Panc1 (cell line): ENCODE data around the gene ARX.

ENCODE experiments used
- CTCF ChIP-seq: fragments of 450-650 bp; IDR thresholded peaks from 2 replicates; pipeline ENCODE4 v1.5.1; 2017; ENCODE audit warnings: mild to moderate bottlenecking
- POLR2AphosphoS5 ChIP-seq: IDR thresholded peaks from 2 replicates; pipeline ENCODE4 v1.6.1; 2012; ENCODE audit warnings: mild to moderate bottlenecking, low read depth, low read length, moderate library complexity
- SIN3A ChIP-seq: IDR thresholded peaks from 2 replicates; pipeline ENCODE4 v1.6.1; 2012; ENCODE audit warnings: low read depth, mild to moderate bottlenecking, low read length, moderate library complexity, borderline replicate concordance; ENCODE audit not compliant: insufficient read depth
- TCF7L2 ChIP-seq: IDR thresholded peaks from 2 replicates; pipeline ENCODE4 v1.6.1; 2011; ENCODE audit warnings: mild to moderate bottlenecking, low read depth, low read length, inconsistent platforms
- TF ChIP-seq, protein P1 (sequence below), 2 experiments: IDR thresholded peaks; 2 replicates each; pipeline ENCODE4 v1.6.1; 2011 to 2012; ENCODE audit warnings: low read depth in 2 of 2, control low read depth in 1 of 2, low read length in 1 of 2, mild to moderate bottlenecking in 1 of 2, moderate library complexity in 1 of 2; ENCODE audit not compliant: insufficient read depth in 1 of 2

GRCh38 chrX:25007059-25008053, 8.4 kb downstream of the ARX start:
- TF ChIP-seq, protein P1, sequence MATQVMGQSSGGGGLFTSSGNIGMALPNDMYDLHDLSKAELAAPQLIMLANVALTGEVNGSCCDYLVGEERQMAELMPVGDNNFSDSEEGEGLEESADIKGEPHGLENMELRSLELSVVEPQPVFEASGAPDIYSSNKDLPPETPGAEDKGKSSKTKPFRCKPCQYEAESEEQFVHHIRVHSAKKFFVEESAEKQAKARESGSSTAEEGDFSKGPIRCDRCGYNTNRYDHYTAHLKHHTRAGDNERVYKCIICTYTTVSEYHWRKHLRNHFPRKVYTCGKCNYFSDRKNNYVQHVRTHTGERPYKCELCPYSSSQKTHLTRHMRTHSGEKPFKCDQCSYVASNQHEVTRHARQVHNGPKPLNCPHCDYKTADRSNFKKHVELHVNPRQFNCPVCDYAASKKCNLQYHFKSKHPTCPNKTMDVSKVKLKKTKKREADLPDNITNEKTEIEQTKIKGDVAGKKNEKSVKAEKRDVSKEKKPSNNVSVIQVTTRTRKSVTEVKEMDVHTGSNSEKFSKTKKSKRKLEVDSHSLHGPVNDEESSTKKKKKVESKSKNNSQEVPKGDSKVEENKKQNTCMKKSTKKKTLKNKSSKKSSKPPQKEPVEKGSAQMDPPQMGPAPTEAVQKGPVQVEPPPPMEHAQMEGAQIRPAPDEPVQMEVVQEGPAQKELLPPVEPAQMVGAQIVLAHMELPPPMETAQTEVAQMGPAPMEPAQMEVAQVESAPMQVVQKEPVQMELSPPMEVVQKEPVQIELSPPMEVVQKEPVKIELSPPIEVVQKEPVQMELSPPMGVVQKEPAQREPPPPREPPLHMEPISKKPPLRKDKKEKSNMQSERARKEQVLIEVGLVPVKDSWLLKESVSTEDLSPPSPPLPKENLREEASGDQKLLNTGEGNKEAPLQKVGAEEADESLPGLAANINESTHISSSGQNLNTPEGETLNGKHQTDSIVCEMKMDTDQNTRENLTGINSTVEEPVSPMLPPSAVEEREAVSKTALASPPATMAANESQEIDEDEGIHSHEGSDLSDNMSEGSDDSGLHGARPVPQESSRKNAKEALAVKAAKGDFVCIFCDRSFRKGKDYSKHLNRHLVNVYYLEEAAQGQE (IDR thresholded peaks at IDR 0.05; ENCODE audit: insufficient read depth in 1 of 2, low read depth in 2 of 2, low read length in 1 of 2): no peak
- no peak for TF ChIP-seq CTCF
- no peak for TF ChIP-seq POLR2AphosphoS5
- TF ChIP-seq TCF7L2: no peak
- TF ChIP-seq SIN3A: no peak
